GM19035 (cell line): ENCODE results near the gene PSMB3.

Source experiments
- ATAC-seq: cut with Tn5 transposase; IDR thresholded peaks from one replicate; pipeline ENCODE4 v1.9.1; 2021; ENCODE audit not compliant: unreplicated experiment

The PSMB3 gene

GRCh38 chr17:38733282-38733981 lies 19.1 kb upstream of the PSMB3 start:
- no peak for ATAC-seq

- no peak for ATAC-seq
Measured at GRCh38 chr17:38733982-38734973, 18.3 kb upstream of the PSMB3 start.

GRCh38 chr17:38735161-38735997 lies 17.2 kb upstream of the PSMB3 start:
- ATAC-seq, result no peak

- ATAC-seq, result no peak
Measured at GRCh38 chr17:38738007-38738662, 14.4 kb upstream of the PSMB3 start.

GRCh38 chr17:38738686-38739085 lies 13.9 kb upstream of the PSMB3 start:
- no peak for ATAC-seq

- no peak for ATAC-seq
Measured at GRCh38 chr17:38739305-38739704, 13.2 kb upstream of the PSMB3 start.

- no peak for ATAC-seq
Measured at GRCh38 chr17:38740044-38740443, 12.5 kb upstream of the PSMB3 start.

GRCh38 chr17:38740806-38741205 lies 11.7 kb upstream of the PSMB3 start:
- ATAC-seq, result no peak

- ATAC-seq, result no peak
Measured at GRCh38 chr17:38741461-38741860, 11.1 kb upstream of the PSMB3 start.

- no peak for ATAC-seq
Measured at GRCh38 chr17:38741921-38742410, 10.6 kb upstream of the PSMB3 start.

- ATAC-seq, result no peak
Measured at GRCh38 chr17:38742411-38743308, 9.9 kb upstream of the PSMB3 start.

GRCh38 chr17:38743556-38744171 lies 8.9 kb upstream of the PSMB3 start:
- no peak for ATAC-seq

GRCh38 chr17:38745545-38745944 lies 7.0 kb upstream of the PSMB3 start:
- ATAC-seq, result no peak

GRCh38 chr17:38746004-38746848 lies 6.3 kb upstream of the PSMB3 start:
- ATAC-seq, result no peak

- ATAC-seq, result no peak
Measured at GRCh38 chr17:38746849-38747462, 5.6 kb upstream of the PSMB3 start.

GRCh38 chr17:38747463-38748148 lies 4.9 kb upstream of the PSMB3 start:
- ATAC-seq, result no peak
